Stimulated activated CD8-positive, alpha-beta memory T cell treated with anti-CD3 and anti-CD28 coated beads, Interleukin-15, amount 100 ng/mL, for 1 hour (primary cell): ENCODE data around the gene PRKCI.
"Not testable (repeated sequence)": the region's sequence is repeated elsewhere in the genome, so short reads cannot be mapped to it uniquely, and the experiment has no call there.

Source experiments
- DNase-seq: peaks from one replicate; pipeline ENCODE4 v3.0.0-alpha.2; 2020; ENCODE audit warnings: low read depth

PRKCI gene

GRCh38 chr3:170221924-170222646 is at the start of gene PRKCI:
TSS of gene PRKCI (plus strand) at chr3:170222424. CDS start at chr3:170222670, 246 bp downstream.
- peak; percentile 63 for DNase-seq

- DNase-seq: peak; percentile 17
These were observed 43.6 kb upstream of the PRKCI start for GRCh38 chr3:170178651-170179050.

GRCh38 chr3:170179432-170179831 is 42.8 kb upstream of the PRKCI start:
- DNase-seq: no peak

- DNase-seq: no peak
These were observed 41.9 kb upstream of the PRKCI start for GRCh38 chr3:170180079-170180907.

- DNase-seq: peak; percentile 89
These were observed 41.0 kb upstream of the PRKCI start, which contains the start of gene PHC3 for GRCh38 chr3:170180908-170181885. TSS of gene PHC3 (minus strand) at chr3:170181733. CDS start at chr3:170181715, 18 bp downstream.

- DNase-seq: no peak
These were observed 32.6 kb upstream of the PRKCI start for GRCh38 chr3:170189398-170190256.

GRCh38 chr3:170195759-170196158 is 26.5 kb upstream of the PRKCI start:
- not testable (repeated sequence) for DNase-seq

GRCh38 chr3:170196833-170197232 is 25.4 kb upstream of the PRKCI start:
- DNase-seq: no peak

- no peak for DNase-seq
These were observed 21.2 kb upstream of the PRKCI start for GRCh38 chr3:170200987-170201386.

- no peak for DNase-seq
These were observed 20.7 kb upstream of the PRKCI start for GRCh38 chr3:170201527-170201926.

- no peak for DNase-seq
These were observed 18.8 kb upstream of the PRKCI start for GRCh38 chr3:170203457-170203856.

- DNase-seq: no peak
These were observed 18.2 kb upstream of the PRKCI start for GRCh38 chr3:170204023-170204472.

GRCh38 chr3:170204509-170204908 is 17.7 kb upstream of the PRKCI start:
- DNase-seq: no peak

GRCh38 chr3:170205302-170205701 is 16.9 kb upstream of the PRKCI start:
- no peak for DNase-seq

- DNase-seq: not testable (repeated sequence)
These were observed 16.0 kb upstream of the PRKCI start for GRCh38 chr3:170206164-170206762.

- no peak for DNase-seq
These were observed 14.5 kb upstream of the PRKCI start for GRCh38 chr3:170207717-170208116.

- no peak for DNase-seq
These were observed 10.6 kb upstream of the PRKCI start for GRCh38 chr3:170211668-170212067.

GRCh38 chr3:170219850-170220249 is 2.4 kb upstream of the PRKCI start:
- no peak for DNase-seq

GRCh38 chr3:170220871-170221270 is 1.4 kb upstream of the PRKCI start:
- DNase-seq: no peak
